Right lobe of liver (tissue), 6 donors: ENCODE results near the gene LIF. TPM values are rescaled to one million over a fixed set of nuclear protein-coding genes. Genes with fewer than 3 reads are reported as not detected.

Experiments used
- ATAC-seq, 4 donors: fragments of 200-7000 bp; cut with Tn5 transposase; one replicate each; pipeline ENCODE4 v1.9.1; 2020; ENCODE audit warnings: mild to moderate bottlenecking in 4 of 4, moderate library complexity in 4 of 4
- DNase-seq, 3 donors: peaks; one replicate each; pipeline ENCODE4 v3.0.0-alpha.2; 2020
- H3K27ac ChIP-seq, 3 donors: fragments of 200-600 bp; one replicate each; pipeline ENCODE4 v1.8.0; 2022
- H3K27me3 ChIP-seq, 2 donors: fragments of 200-600 bp; one replicate each; pipeline ENCODE4 v1.8.0; 2022
- H3K36me3 ChIP-seq, 4 donors: fragments of 200-600 bp; sonication (generic) in 1 of 4; one replicate each; pipeline versions ENCODE4 v1.5.1 to v1.8.0; 2017 to 2022; ENCODE audit warnings: control low read depth in 1 of 4
- H3K4me1 ChIP-seq, 4 donors: fragments of 200-600 bp; sonication (generic) in 1 of 4; one replicate each; pipeline versions ENCODE4 v1.5.1 to v1.8.0; 2017 to 2022; ENCODE audit warnings: control low read depth in 1 of 4
- H3K4me3 ChIP-seq, 3 donors: fragments of 200-600 bp; one replicate each; pipeline ENCODE4 v1.8.0; 2022
- H3K9me3 ChIP-seq, 4 donors: fragments of 200-600 bp; sonication (generic) in 1 of 4; one replicate each; pipeline versions ENCODE4 v1.5.1 to v1.8.0; 2017 to 2022; ENCODE audit warnings: control low read depth in 1 of 4
- CTCF ChIP-seq, 4 donors: fragments of 200-600 bp in 3 of 4; fragments of 450-650 bp in 1 of 4; IDR thresholded peaks; one replicate each; pipeline versions ENCODE4 v1.5.1 to v1.8.0; 2016 to 2022; ENCODE audit warnings: antibody characterized with exemption in 4 of 4, mild to moderate bottlenecking in 2 of 4
- POLR2A ChIP-seq: fragments of 450-650 bp; IDR thresholded peaks from one replicate; pipeline ENCODE4 v1.6.1; 2017; ENCODE audit warnings: antibody characterized with exemption, mild to moderate bottlenecking
- WGBS: methylation state at CpG from one replicate; pipeline ENCODE4 v1.1.6; 2018; ENCODE audit warnings: low coverage, low lambda C conversion rate; ENCODE audit not compliant: insufficient coverage; ENCODE audit errors: missing lambda C conversion rate; 5-methylcytosine and 5-hydroxymethylcytosine counted together
- intact Hi-C, 2 donors: fragments of 100-400 bp; cut with DNase I; formaldehyde crosslinking; loops; one replicate each; pipeline versions ENCODE4 v1.11.2 to v1.14.1; 2022
- total RNA-seq, 6 experiments: library from RNA; depleted of rRNA in 2 of 6; stranded (reverse); fragments of >200 nt in 2 of 6; fragmentation: NEBNext Ultra II Directional in 3 of 6; extraction: Animal tissue kit (Norgen Biotek cat#: 25700) in 3 of 6; gene quantifications; one replicate each; pipeline versions ENCODE4 v1.1.0 to v1.2.4, GENCODE V29; 2016 to 2023
- donor health status: DM: no; HTN: yes; CAD: no.
- donor health status: DM: no; HTN: no; CAD: no.
- donor health status: DM: no; HTN: no; CAD: no.
- donor health status: DM: no; HTN: yes; CAD: no.
- donor health status: DM: no; HTN: yes; CAD: no.

LIF gene
- total RNA-seq, 6 experiments from 2014 or later: 0.15 to 2.0 (median 1.6) TPM; not detected in 2

- no peak overlapping the region for H3K4me3 ChIP-seq
- no peak for ATAC-seq
- no peak for TF ChIP-seq POLR2A
- TF ChIP-seq CTCF (IDR thresholded peaks at IDR 0.05): no peak
- peaks cover 0 to under 1% (median 0%) of the 10 kb centered on the region in 4 donors for H3K4me1 ChIP-seq
- DNase-seq: no peak
- H3K27ac ChIP-seq: no peak overlapping the region
- H3K36me3 ChIP-seq: peaks cover 0 to 15% (median 6%) of the 10 kb centered on the region in 4 donors
- intact Hi-C loops: no loop called here
- 47% methylated on average over 2 of the region's 7 CpGs for WGBS
- no peaks in the 10 kb centered on the region for H3K27me3 ChIP-seq
- no peaks in the 10 kb centered on the region for H3K9me3 ChIP-seq
Measured at GRCh38 chr22:30282616-30283046, 36.1 kb upstream of the LIF start.

GRCh38 chr22:30280505-30280904, 33.9 kb upstream of the LIF start:
- no peak for TF ChIP-seq POLR2A
- TF ChIP-seq CTCF (IDR thresholded peaks at IDR 0.05): no peak
- 77% methylated on average over 7 of the region's 8 CpGs for WGBS
- H3K9me3 ChIP-seq: no peaks in the 10 kb centered on the region

GRCh38 chr22:30279932-30280331, 33.4 kb upstream of the LIF start:
- Histone ChIP-seq H3K4me3 (no peak overlapping the region), H3K27me3 (no peaks in the 10 kb centered on the region), H3K36me3 (peaks cover 0 to 7% (median under 1%) of the 10 kb centered on the region in 4 donors), H3K4me1 (no peaks in the 10 kb centered on the region), H3K9me3 (no peaks in the 10 kb centered on the region), H3K27ac (no peak overlapping the region)
- intact Hi-C loops: no loop called here
- no peak for TF ChIP-seq POLR2A
- no peak for TF ChIP-seq CTCF (IDR thresholded peaks at IDR 0.05)
- DNase-seq: no peak
- no peak for ATAC-seq
- WGBS: 80% methylated on average over 5 of the region's 5 CpGs

More at GRCh38 chr22:30280505-30280904, 33.9 kb upstream of the LIF start:
- Histone ChIP-seq H3K27me3 (no peaks in the 10 kb centered on the region), H3K4me1 (no peaks in the 10 kb centered on the region), H3K36me3 (peaks cover 0 to 13% (median 3%) of the 10 kb centered on the region in 4 donors), H3K27ac (no peak overlapping the region), H3K4me3 (no peak overlapping the region)
- DNase-seq (no peak), ATAC-seq (no peak)
- intact Hi-C loops: no loop called here

- intact Hi-C loops: no loop called here
- Histone ChIP-seq H3K27ac (no peak overlapping the region), H3K27me3 (no peaks in the 10 kb centered on the region), H3K36me3 (peaks cover 0 to under 1% (median 0%) of the 10 kb centered on the region in 4 donors), H3K9me3 (no peaks in the 10 kb centered on the region), H3K4me1 (no peaks in the 10 kb centered on the region), H3K4me3 (no peak overlapping the region)
- WGBS: 34% methylated on average over 11 of the region's 16 CpGs
- TF ChIP-seq CTCF (IDR thresholded peaks at IDR 0.05): no peak
- no peak for TF ChIP-seq POLR2A
- DNase-seq (peak in 1 of 3 donors; percentile 77), ATAC-seq (peak; percentile 19 to 71 (median 47))
Measured at GRCh38 chr22:30279046-30279788, 32.7 kb upstream of the LIF start.
